HepG2 (cell line): Measurements from ENCODE around the gene CABLES2. TPM values are rescaled to one million over a fixed set of nuclear protein-coding genes. Genes with fewer than 3 reads are reported as not detected.

ENCODE experiments used
- ATAC-seq: fragments of 200-7000 bp; cut with Tn5 transposase; 3 replicates; pipeline ENCODE4 v1.9.1; 2020; ENCODE audit warnings: mild to moderate bottlenecking, moderate library complexity
- BruUV-seq: library from RNA; stranded (reverse); fragments of 400-500 nt; replicated peaks from 2 replicates; lab custom pipeline; 2021; lab: Mats Ljungman, UMichigan
- CTCF ChIA-PET: fragments of 300-600 bp; formaldehyde crosslinking; extraction: SDS; loops from one replicate; lab custom pipeline; 2021; ENCODE audit warnings: low total read pairs, inconsistent platforms, low intra/inter-chr PET ratio; lab: Yijun Ruan, JAX
- POLR2A ChIA-PET: fragments of 350-600 bp; sonication (Branson Sonifier 250); formaldehyde crosslinking; loops from one replicate; lab custom pipeline; 2020; ENCODE audit warnings: antibody characterized with exemption, inconsistent platforms; lab: Yijun Ruan, JAX
- DNase-seq: peaks from one replicate; pipeline ENCODE4 v3.0.0-alpha.2; 2015; ENCODE audit warnings: low spot score
- FAIRE-seq: peaks from 3 replicates; lab custom pipeline; 2011; peaks lifted over from hg19 to GRCh38; lab: Jason Lieb, UNC
- H2AFZ ChIP-seq: one replicate; pipeline ENCODE4 v1.6.1; 2011; ENCODE audit warnings: low read length, inconsistent platforms
- H3K27ac ChIP-seq: fragments of 300-600 bp; 3 replicates; pipeline ENCODE4 v1.8.0; 2011; ENCODE audit warnings: mixed run types, mild to moderate bottlenecking, mixed read lengths, low read length, inconsistent platforms; ENCODE audit not compliant: insufficient read depth; ENCODE audit errors: extremely low read length
- H3K27me3 ChIP-seq, 2 experiments: fragments of 200-600 bp in 1 of 2; 2 replicates in 1 of 2; 3 replicates in 1 of 2; pipeline versions ENCODE4 v1.6.0 to v1.8.0; 2011; ENCODE audit warnings: low read length in 2 of 2, mild to moderate bottlenecking in 2 of 2, moderate library complexity in 2 of 2, inconsistent platforms in 1 of 2; ENCODE audit not compliant: insufficient read depth in 2 of 2, control insufficient read depth in 1 of 2
- H3K36me3 ChIP-seq, 2 experiments: fragments of 200-600 bp in 1 of 2; replicated peaks in 1 of 2; 2 replicates in 1 of 2; 3 replicates in 1 of 2; pipeline versions ENCODE4 v1.5.1 to v1.8.0; 2011; ENCODE audit warnings: low read length in 2 of 2, inconsistent platforms in 1 of 2; ENCODE audit not compliant: insufficient read depth in 2 of 2, control insufficient read depth in 1 of 2
- H3K4me1 ChIP-seq: 2 replicates; pipeline ENCODE4 v1.5.1; 2012; ENCODE audit warnings: low read length, inconsistent platforms; ENCODE audit not compliant: insufficient read depth
- H3K4me2 ChIP-seq: 2 replicates; pipeline ENCODE4 v1.6.0; 2011; ENCODE audit warnings: low read depth, low read length, inconsistent platforms
- H3K4me3 ChIP-seq, 3 experiments: fragments of 200-600 bp in 1 of 3; sonication (generic), shearing (Covaris generic) in 1 of 3; replicated peaks in 1 of 3; 2 replicates each; pipeline ENCODE4 v1.5.1; 2011 to 2016; ENCODE audit warnings: low read length in 3 of 3, inconsistent platforms in 2 of 3, low read depth in 2 of 3, mild to moderate bottlenecking in 2 of 3, control low read depth in 1 of 3, mixed read lengths in 1 of 3; ENCODE audit not compliant: insufficient read depth in 1 of 3
- H3K79me2 ChIP-seq: one replicate; pipeline ENCODE4 v1.6.1; 2011; ENCODE audit warnings: low read length, inconsistent platforms; ENCODE audit not compliant: insufficient read depth
- H3K9ac ChIP-seq: 2 replicates; pipeline ENCODE4 v1.6.0; 2011; ENCODE audit warnings: mild to moderate bottlenecking, low read depth, low read length, inconsistent platforms; ENCODE audit not compliant: insufficient read depth
- H3K9me3 ChIP-seq: 2 replicates; pipeline ENCODE4 v1.5.1; 2012; ENCODE audit warnings: mild to moderate bottlenecking, low read length
- H4K20me1 ChIP-seq: 2 replicates; pipeline ENCODE4 v1.6.0; 2011; ENCODE audit warnings: inconsistent platforms, mild to moderate bottlenecking, low read length, moderate library complexity; ENCODE audit not compliant: insufficient read depth
- CERS6 ChIP-seq: sonication (generic); formaldehyde crosslinking; IDR thresholded peaks from 2 replicates; pipeline ENCODE4 v1.5.0; 2020; ENCODE audit warnings: missing genetic modification reagents
- HNF1A ChIP-seq, 2 experiments: sonication (generic) in 1 of 2; formaldehyde crosslinking in 1 of 2; IDR thresholded peaks; 2 replicates each; pipeline versions ENCODE4 v1.4.0 to v1.6.1; 2016 to 2020; ENCODE audit warnings: borderline replicate concordance in 1 of 2, low read depth in 1 of 2, mild to moderate bottlenecking in 1 of 2, missing genetic modification reagents in 1 of 2
- MBD4 ChIP-seq: IDR thresholded peaks from 2 replicates; pipeline ENCODE4 v1.6.1; 2012; ENCODE audit warnings: low read length, inconsistent platforms, borderline replicate concordance
- NR2F2 ChIP-seq: IDR thresholded peaks from 2 replicates; pipeline ENCODE4 v1.6.1; 2012; ENCODE audit warnings: low read depth, inconsistent platforms, borderline replicate concordance
- RELA ChIP-seq: sonication (generic); formaldehyde crosslinking; IDR thresholded peaks from 2 replicates; pipeline ENCODE4 v1.4.0; 2020; ENCODE audit warnings: missing genetic modification reagents
- REPIN1 ChIP-seq: sonication (generic); formaldehyde crosslinking; IDR thresholded peaks from 2 replicates; pipeline ENCODE4 v1.8.0; 2022; ENCODE audit warnings: missing genetic modification reagents, low read depth, mild to moderate bottlenecking, borderline replicate concordance
- ZBTB14 ChIP-seq: sonication (generic); formaldehyde crosslinking; IDR thresholded peaks from 2 replicates; pipeline ENCODE4 v1.4.0; 2020; ENCODE audit warnings: missing genetic modification reagents
- ZNF280B ChIP-seq: sonication (generic); formaldehyde crosslinking; IDR thresholded peaks from 2 replicates; pipeline ENCODE4 v1.5.0; 2020; ENCODE audit warnings: missing genetic modification reagents, mild to moderate bottlenecking, borderline replicate concordance
- WGBS: methylation state at CpG from one replicate; pipeline ENCODE4 v1.1.6; 2017; ENCODE audit warnings: low lambda C conversion rate; 5-methylcytosine and 5-hydroxymethylcytosine counted together
- in situ Hi-C: cut with HindIII; loops from 2 replicates; pipeline ENCODE4 v1.10.0; 2017; ENCODE audit warnings: low pct_unique_long_range_greater_than_20kb; ENCODE audit not compliant: extremely low pct_ligation_motif_present
- intact Hi-C: fragments of 100-400 bp; cut with micrococcal nuclease; formaldehyde crosslinking; loops from one replicate; pipeline ENCODE4 v1.10.0; 2022; ENCODE audit not compliant: unreplicated experiment
- polyA plus RNA-seq, 8 experiments: library from polyadenylated mRNA; depleted of rRNA in 3 of 8; stranded (reverse) in 7 of 8; unstranded in 1 of 8; fragments of >200 nt; fragmentation: Illumina TruSeq in 4 of 8; extraction: Trizol in 4 of 8; gene quantifications; 2 replicates each; pipeline versions ENCODE4 v1.2.1 to v1.2.3, GENCODE V29; 2011 to 2016; ENCODE audit warnings: low read depth in 4 of 8, missing spikeins in 1 of 8, mixed read lengths in 1 of 8; ENCODE audit not compliant: insufficient read depth in 1 of 8
- total RNA-seq, 5 experiments: library from RNA; depleted of rRNA; stranded (reverse); fragments of >200 nt; fragmentation: Illumina TruSeq; extraction: Trizol; gene quantifications; 2 replicates each; pipeline ENCODE4 v1.2.3, GENCODE V29; 2016; ENCODE audit warnings: low read depth in 1 of 5

CABLES2 gene
- total and polyA plus RNA-seq, 2 of the 13 experiments (the other 11 are each of a cell fraction or from before 2014, with no cell fraction given), result 5.2 to 9.7 TPM

GRCh38 chr20:62445553-62446340 is 38.7 kb upstream of the CABLES2 start (continued):
- TF ChIP-seq ZNF280B (CRISPR knock-in tag) (peak; percentile 67; the same call in 1 of the 2 replicates), CERS6 (CRISPR knock-in tag) (no peak), ZBTB14 (CRISPR knock-in tag) (no peak)

GRCh38 chr20:62444286-62444685 is 37.2 kb upstream of the CABLES2 start:
- Histone ChIP-seq H2AFZ (no peak overlapping the region), H3K27ac (no peak overlapping the region), H4K20me1 (no peaks in the 10 kb centered on the region; the same call in 1 of the 2 replicates), H3K4me1 (no peaks in the 10 kb centered on the region), H3K36me3 (no peaks in the 10 kb centered on the region), H3K9me3 (no peaks in the 10 kb centered on the region), H3K27me3 (peaks cover 45 to 93% of the 10 kb centered on the region in 2 experiments), H3K4me2 (no peak overlapping the region), H3K9ac (no peak overlapping the region), H3K4me3 (no peak overlapping the region), H3K79me2 (no peaks in the 10 kb centered on the region)
- intact Hi-C loops, result no loop called here
- in situ Hi-C loops, result no loop called here
- ChIA-PET POLR2A (no interaction called here), CTCF (no interaction called here)
- ATAC-seq (no peak), DNase-seq (no peak), FAIRE-seq (no peak)
- WGBS, result 24% methylated on average over 6 of the region's 6 CpGs
- no TSS peak for BruUV-seq
- TF ChIP-seq MBD4 (no peak), NR2F2 (no peak), RELA (CRISPR knock-in tag) (no peak), REPIN1 (CRISPR knock-in tag) (no peak), HNF1A (IDR thresholded peaks at IDR 0.05; ENCODE audit: low read depth) (no peak), HNF1A (CRISPR knock-in tag; IDR thresholded peaks at IDR 0.05; ENCODE audit: borderline replicate concordance) (no peak)
